ENCODE results near the gene STK38.

STK38 gene

DNA sequence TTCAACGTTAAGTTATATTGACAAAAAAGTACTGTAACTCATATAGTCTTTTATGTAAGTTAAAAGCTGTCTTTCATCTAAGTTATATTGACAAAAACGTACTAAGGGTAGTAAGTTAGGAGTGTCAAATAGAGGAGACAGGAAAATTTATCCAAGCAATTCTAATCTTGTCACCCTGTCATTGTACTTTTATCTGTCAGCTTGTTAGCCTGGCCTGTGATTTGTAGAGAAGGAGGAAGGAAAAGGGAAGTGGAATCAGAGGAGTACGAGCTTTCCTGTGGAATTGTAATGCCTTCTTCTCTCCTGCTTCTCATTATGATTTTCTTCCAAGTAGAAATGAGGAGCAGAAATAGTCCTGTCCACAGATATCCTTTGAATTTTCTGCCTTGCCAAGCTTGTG, 85.6 kb downstream of the STK38 start:
- TF ChIP-seq SIN3A (IDR thresholded peaks at IDR 0.05; ENCODE audit: borderline replicate concordance, insufficient read depth, low read length) = no peak
- no peak for TF ChIP-seq POLR2AphosphoS5 (IDR thresholded peaks at IDR 0.05; ENCODE audit: low read depth, low read length)
- no peak for TF ChIP-seq TAF1 (IDR thresholded peaks at IDR 0.05; ENCODE audit: borderline replicate concordance, insufficient read depth, low read length)
- TF ChIP-seq FOXP2 (optimal IDR thresholded peaks at IDR 0.05; ENCODE audit: borderline replicate concordance, extremely low read depth, extremely low read length, insufficient read depth) = no peak
- TF ChIP-seq, protein P1, sequence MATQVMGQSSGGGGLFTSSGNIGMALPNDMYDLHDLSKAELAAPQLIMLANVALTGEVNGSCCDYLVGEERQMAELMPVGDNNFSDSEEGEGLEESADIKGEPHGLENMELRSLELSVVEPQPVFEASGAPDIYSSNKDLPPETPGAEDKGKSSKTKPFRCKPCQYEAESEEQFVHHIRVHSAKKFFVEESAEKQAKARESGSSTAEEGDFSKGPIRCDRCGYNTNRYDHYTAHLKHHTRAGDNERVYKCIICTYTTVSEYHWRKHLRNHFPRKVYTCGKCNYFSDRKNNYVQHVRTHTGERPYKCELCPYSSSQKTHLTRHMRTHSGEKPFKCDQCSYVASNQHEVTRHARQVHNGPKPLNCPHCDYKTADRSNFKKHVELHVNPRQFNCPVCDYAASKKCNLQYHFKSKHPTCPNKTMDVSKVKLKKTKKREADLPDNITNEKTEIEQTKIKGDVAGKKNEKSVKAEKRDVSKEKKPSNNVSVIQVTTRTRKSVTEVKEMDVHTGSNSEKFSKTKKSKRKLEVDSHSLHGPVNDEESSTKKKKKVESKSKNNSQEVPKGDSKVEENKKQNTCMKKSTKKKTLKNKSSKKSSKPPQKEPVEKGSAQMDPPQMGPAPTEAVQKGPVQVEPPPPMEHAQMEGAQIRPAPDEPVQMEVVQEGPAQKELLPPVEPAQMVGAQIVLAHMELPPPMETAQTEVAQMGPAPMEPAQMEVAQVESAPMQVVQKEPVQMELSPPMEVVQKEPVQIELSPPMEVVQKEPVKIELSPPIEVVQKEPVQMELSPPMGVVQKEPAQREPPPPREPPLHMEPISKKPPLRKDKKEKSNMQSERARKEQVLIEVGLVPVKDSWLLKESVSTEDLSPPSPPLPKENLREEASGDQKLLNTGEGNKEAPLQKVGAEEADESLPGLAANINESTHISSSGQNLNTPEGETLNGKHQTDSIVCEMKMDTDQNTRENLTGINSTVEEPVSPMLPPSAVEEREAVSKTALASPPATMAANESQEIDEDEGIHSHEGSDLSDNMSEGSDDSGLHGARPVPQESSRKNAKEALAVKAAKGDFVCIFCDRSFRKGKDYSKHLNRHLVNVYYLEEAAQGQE (IDR thresholded peaks at IDR 0.05; ENCODE audit: insufficient read depth in 1 of 2, low read depth in 2 of 2, low read length in 2 of 2) = no peak

DNA sequence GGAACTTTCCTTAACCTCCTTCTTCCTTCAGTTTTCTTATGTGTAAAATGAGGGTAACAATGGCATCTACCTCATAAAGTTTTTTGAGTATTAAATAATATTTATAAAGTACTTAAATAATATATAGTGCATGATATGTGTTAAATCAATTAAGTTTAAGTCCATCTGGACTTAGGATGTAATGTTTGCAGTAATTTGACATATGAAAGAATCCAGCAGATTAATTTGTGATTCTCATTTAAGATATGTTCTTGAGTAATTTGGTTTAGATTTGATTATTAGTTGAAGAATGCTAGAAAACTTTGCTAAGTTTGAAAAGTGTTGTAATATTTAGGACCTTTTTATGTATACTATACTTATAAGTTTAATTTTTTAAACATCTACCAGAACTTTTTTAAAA, 86.4 kb downstream of the STK38 start:
- TF ChIP-seq TAF1 (IDR thresholded peaks at IDR 0.05; ENCODE audit: borderline replicate concordance, insufficient read depth, low read length) (no peak), FOXP2 (optimal IDR thresholded peaks at IDR 0.05; ENCODE audit: borderline replicate concordance, extremely low read depth, extremely low read length, insufficient read depth) (no peak), POLR2AphosphoS5 (IDR thresholded peaks at IDR 0.05; ENCODE audit: low read depth, low read length) (no peak), SIN3A (IDR thresholded peaks at IDR 0.05; ENCODE audit: borderline replicate concordance, insufficient read depth, low read length) (no peak)
- TF ChIP-seq, protein P1 (IDR thresholded peaks at IDR 0.05; ENCODE audit: insufficient read depth in 1 of 2, low read depth in 2 of 2, low read length in 2 of 2) = no peak

DNA sequence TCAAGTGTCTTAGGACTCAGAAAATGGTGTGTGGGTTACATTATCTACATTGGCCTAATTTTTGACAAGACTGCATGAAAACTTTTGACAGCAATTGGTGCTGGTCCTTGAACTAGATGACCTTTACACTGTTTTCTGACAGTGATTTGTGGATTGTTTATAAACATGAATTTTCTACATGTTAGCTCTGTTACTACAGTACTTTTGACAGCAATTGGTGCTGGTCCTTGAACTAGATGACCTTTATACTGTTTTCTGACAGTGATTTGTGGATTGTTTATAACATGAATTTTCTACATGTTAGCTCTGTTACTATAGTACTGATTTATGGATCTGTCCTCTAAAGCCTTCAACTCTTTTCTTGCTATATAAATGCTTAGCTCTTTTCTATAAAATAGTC, 87.8 kb downstream of the STK38 start:
- no peak for TF ChIP-seq POLR2AphosphoS5 (IDR thresholded peaks at IDR 0.05; ENCODE audit: low read depth, low read length)
- TF ChIP-seq, protein P1 (IDR thresholded peaks at IDR 0.05; ENCODE audit: insufficient read depth in 1 of 2, low read depth in 2 of 2, low read length in 2 of 2) = no peak
- no peak for TF ChIP-seq TAF1 (IDR thresholded peaks at IDR 0.05; ENCODE audit: borderline replicate concordance, insufficient read depth, low read length)
- no peak for TF ChIP-seq FOXP2 (optimal IDR thresholded peaks at IDR 0.05; ENCODE audit: borderline replicate concordance, extremely low read depth, extremely low read length, insufficient read depth)
- TF ChIP-seq SIN3A (IDR thresholded peaks at IDR 0.05; ENCODE audit: borderline replicate concordance, insufficient read depth, low read length) = no peak

DNA sequence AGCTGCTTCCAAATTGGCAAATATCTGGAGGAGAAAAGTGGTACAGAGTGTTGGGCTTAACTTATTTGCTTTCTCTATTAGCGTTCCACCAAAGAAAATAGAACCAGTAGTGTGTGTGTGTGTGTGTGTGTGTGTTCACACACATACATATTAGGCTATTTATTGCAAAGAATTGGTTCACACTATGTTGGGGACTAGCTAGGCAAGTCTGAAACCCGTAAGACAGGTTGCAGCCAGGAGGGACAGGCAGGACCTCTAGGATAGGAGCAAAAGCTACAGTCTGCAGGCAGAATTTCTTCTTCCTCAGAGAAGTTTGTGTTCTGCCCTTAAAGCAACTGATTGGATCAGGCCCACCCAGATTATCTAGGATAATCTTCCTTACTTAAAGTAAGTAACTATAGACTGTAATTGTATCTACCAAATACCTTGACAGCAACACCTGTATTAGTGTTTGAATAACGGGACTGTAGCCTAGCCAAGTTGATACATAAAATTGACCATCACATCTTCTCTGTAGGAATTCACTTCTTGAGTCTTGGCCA, 91.7 kb downstream of the STK38 start:
- TF ChIP-seq POLR2AphosphoS5 (IDR thresholded peaks at IDR 0.05; ENCODE audit: low read depth, low read length) (no peak), TAF1 (IDR thresholded peaks at IDR 0.05; ENCODE audit: borderline replicate concordance, insufficient read depth, low read length) (no peak), FOXP2 (optimal IDR thresholded peaks at IDR 0.05; ENCODE audit: borderline replicate concordance, extremely low read depth, extremely low read length, insufficient read depth) (no peak), SIN3A (IDR thresholded peaks at IDR 0.05; ENCODE audit: borderline replicate concordance, insufficient read depth, low read length) (no peak)
- TF ChIP-seq, protein P1 (IDR thresholded peaks at IDR 0.05; ENCODE audit: insufficient read depth in 1 of 2, low read depth in 2 of 2, low read length in 2 of 2) = no peak

DNA sequence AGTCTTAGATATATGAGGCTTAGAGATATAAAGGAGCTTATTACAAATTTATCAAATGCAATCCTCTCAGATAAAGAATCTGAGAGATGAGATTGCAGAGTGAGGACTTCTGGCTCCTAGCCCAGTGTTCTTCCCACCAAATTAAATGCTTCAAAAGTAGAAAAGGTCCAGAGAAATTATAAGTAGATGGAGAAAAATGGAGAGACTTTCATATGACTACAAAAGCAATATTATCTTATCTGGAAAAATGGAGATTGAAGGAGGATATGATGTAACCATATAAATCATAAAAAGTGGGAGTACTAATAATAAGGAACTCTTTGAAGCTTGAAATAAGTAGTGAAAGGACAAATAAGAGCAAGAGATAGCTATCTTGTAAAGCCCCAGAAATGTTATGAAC, 101.7 kb downstream of the STK38 start:
- no peak for TF ChIP-seq FOXP2 (optimal IDR thresholded peaks at IDR 0.05; ENCODE audit: borderline replicate concordance, extremely low read depth, extremely low read length, insufficient read depth)
- TF ChIP-seq POLR2AphosphoS5 (IDR thresholded peaks at IDR 0.05; ENCODE audit: low read depth, low read length) = no peak
- TF ChIP-seq TAF1 (IDR thresholded peaks at IDR 0.05; ENCODE audit: borderline replicate concordance, insufficient read depth, low read length) = no peak
- no peak for TF ChIP-seq SIN3A (IDR thresholded peaks at IDR 0.05; ENCODE audit: borderline replicate concordance, insufficient read depth, low read length)
- TF ChIP-seq, protein P1 (IDR thresholded peaks at IDR 0.05; ENCODE audit: insufficient read depth in 1 of 2, low read depth in 2 of 2, low read length in 2 of 2) = no peak
